Kidney (tissue), 14 donors: ENCODE results near the gene NOTCH4. TPM values are rescaled to one million over a fixed set of nuclear protein-coding genes. Genes with fewer than 3 reads are reported as not detected.

Source experiments
- DNase-seq, 5 donors: peaks; one replicate each; pipeline ENCODE4 v3.0.0-alpha.2; 2013 to 2020
- FAIRE-seq: peaks from 2 replicates; lab custom pipeline; 2012; peaks lifted over from hg19 to GRCh38; lab: Jason Lieb, UNC
- H3K27ac ChIP-seq, 2 donors: one replicate each; pipeline ENCODE4 v1.7.0; 2013; ENCODE audit warnings: low read depth in 2 of 2, low read length in 2 of 2, inconsistent platforms in 1 of 2
- H3K27me3 ChIP-seq: one replicate; pipeline ENCODE4 v1.7.1; 2013; ENCODE audit warnings: low read length, inconsistent platforms; ENCODE audit not compliant: control insufficient read depth, insufficient read depth
- H3K36me3 ChIP-seq, 3 donors: one replicate each; pipeline versions ENCODE4 v1.7.0 to v1.7.1; 2013; ENCODE audit warnings: low read length in 3 of 3, control low read depth in 1 of 3, inconsistent platforms in 1 of 3; ENCODE audit not compliant: insufficient read depth in 3 of 3, control insufficient read depth in 2 of 3
- H3K4me1 ChIP-seq, 3 donors: one replicate each; pipeline versions ENCODE4 v1.7.0 to v1.7.1; 2013; ENCODE audit warnings: low read length in 3 of 3, inconsistent platforms in 1 of 3, low read depth in 1 of 3; ENCODE audit not compliant: control insufficient read depth in 2 of 3, insufficient read depth in 2 of 3
- H3K4me3 ChIP-seq, 3 donors: one replicate each; pipeline versions ENCODE4 v1.7.0 to v1.8.1; 2013; ENCODE audit warnings: low read length in 3 of 3, control low read depth in 1 of 3, inconsistent platforms in 1 of 3
- H3K9ac ChIP-seq, 3 donors: one replicate each; pipeline versions ENCODE4 v1.7.0 to v1.7.1; 2013; ENCODE audit warnings: low read length in 3 of 3, control low read depth in 1 of 3, inconsistent platforms in 1 of 3
- H3K9me3 ChIP-seq, 3 donors: one replicate each; pipeline versions ENCODE4 v1.7.0 to v1.7.1; 2013; ENCODE audit warnings: low read length in 3 of 3, control low read depth in 1 of 3, inconsistent platforms in 1 of 3; ENCODE audit not compliant: control insufficient read depth in 2 of 3, insufficient read depth in 1 of 3
- CTCF ChIP-seq: IDR thresholded peaks from 3 replicates; pipeline ENCODE4 v1.5.1; 2012; ENCODE audit warnings: mild to moderate bottlenecking, moderate library complexity, borderline replicate concordance; ENCODE audit not compliant: insufficient read depth; ENCODE audit errors: extremely low read depth
- intact Hi-C: fragments of 100-400 bp; cut with DNase I; formaldehyde crosslinking; loops from one replicate; pipeline ENCODE4 v1.11.1; 2022
- polyA plus RNA-seq: library from polyadenylated mRNA; stranded (reverse); fragments of 350-450 nt; fragmentation: Illumina TruSeq; extraction: RNeasy Lipid Tissue Mini Kit (QIAGEN cat#74804); gene quantifications from one replicate; pipeline ENCODE4 v1.2.3, GENCODE V29; 2014; ENCODE audit warnings: low read depth, low replicate concordance; ENCODE audit not compliant: insufficient read depth
- total RNA-seq: library from RNA; stranded (reverse); fragmentation: NEBNext Ultra II Directional; extraction: Animal tissue kit (Norgen Biotek cat#: 25700); gene quantifications from one replicate; pipeline ENCODE4 v1.2.1, GENCODE V29; 2021
- donor health status: control.
- donor health status: control.
- donor health status: control.
- donor health status: control.
- donor health status: control.
- donor health status: DM: yes; HTN: yes; CAD: no.
- donor health status: Normal renal cell carcinoma (clear cell type).

Gene NOTCH4
- total and polyA plus RNA-seq, 2 donors from 2014 or later, result 22.5 to 30.5 TPM

GRCh38 chr6:32164295-32164694, 59.6 kb downstream of the NOTCH4 start, which contains the start of gene EGFL8:
Gene EGFL8, plus strand, starts transcription at chr6:32164595. Its CDS starts 1,571 bp downstream, at chr6:32166166.
- H3K4me1 ChIP-seq, result no peaks in the 10 kb centered on the region
- no peak within 1 kb of the TSS for H3K9ac ChIP-seq
- FAIRE-seq, result no peak
- no peaks in the 10 kb centered on the region for H3K9me3 ChIP-seq
- no peak within 1 kb of the TSS for H3K4me3 ChIP-seq
- peaks cover 0 to 16% (median 0%) of the 10 kb centered on the region in 3 donors for H3K36me3 ChIP-seq
- peak within 1 kb of the TSS in 1 of 2 donors; percentile 22 for H3K27ac ChIP-seq
- no peaks in the 10 kb centered on the region for H3K27me3 ChIP-seq
- intact Hi-C loops, result no loop called here
- no peak for DNase-seq
- TF ChIP-seq CTCF, result no peak

- FAIRE-seq, result no peak
- intact Hi-C loops, result no loop called here
- Histone ChIP-seq H3K4me3 (no peak overlapping the region), H3K9me3 (no peaks in the 10 kb centered on the region), H3K4me1 (no peaks in the 10 kb centered on the region), H3K9ac (no peak overlapping the region), H3K27ac (peak overlapping the region in 1 of 2 donors; percentile 22), H3K36me3 (peaks cover 0 to 12% (median under 1%) of the 10 kb centered on the region in 3 donors), H3K27me3 (no peaks in the 10 kb centered on the region)
- TF ChIP-seq CTCF, result no peak
- peak in 1 of 5 donors; percentile 67 for DNase-seq
Observed at GRCh38 chr6:32163559-32164258, 60.2 kb downstream of the NOTCH4 start.

- peaks cover 5 to 22% (median 12%) of the 10 kb centered on the region in 3 donors for H3K36me3 ChIP-seq
- no peaks in the 10 kb centered on the region for H3K9me3 ChIP-seq
- DNase-seq (no peak), FAIRE-seq (no peak)
- intact Hi-C loops, result no loop called here
- no peaks in the 10 kb centered on the region for H3K27me3 ChIP-seq
- H3K27ac ChIP-seq, result no peak overlapping the region
- no peak for TF ChIP-seq CTCF
- peaks cover 2 to 12% (median 6%) of the 10 kb centered on the region in 3 donors for H3K4me1 ChIP-seq
- no peak overlapping the region for H3K9ac ChIP-seq
- H3K4me3 ChIP-seq, result no peak overlapping the region
Observed at GRCh38 chr6:32158052-32158451, 65.8 kb downstream of the NOTCH4 start.
